GM18870 (cell line): ENCODE data around the gene SYT1.

Source experiments
- ATAC-seq: cut with Tn5 transposase; IDR thresholded peaks from one replicate; pipeline ENCODE4 v1.9.1; 2021; ENCODE audit warnings: moderate library complexity; ENCODE audit not compliant: unreplicated experiment

The SYT1 gene

GRCh38 chr12:79329933-79330332 lies 465.4 kb downstream of the SYT1 start:
- no peak for ATAC-seq

- no peak for ATAC-seq
These were observed 467.3 kb downstream of the SYT1 start for GRCh38 chr12:79331870-79332269.

DNA sequence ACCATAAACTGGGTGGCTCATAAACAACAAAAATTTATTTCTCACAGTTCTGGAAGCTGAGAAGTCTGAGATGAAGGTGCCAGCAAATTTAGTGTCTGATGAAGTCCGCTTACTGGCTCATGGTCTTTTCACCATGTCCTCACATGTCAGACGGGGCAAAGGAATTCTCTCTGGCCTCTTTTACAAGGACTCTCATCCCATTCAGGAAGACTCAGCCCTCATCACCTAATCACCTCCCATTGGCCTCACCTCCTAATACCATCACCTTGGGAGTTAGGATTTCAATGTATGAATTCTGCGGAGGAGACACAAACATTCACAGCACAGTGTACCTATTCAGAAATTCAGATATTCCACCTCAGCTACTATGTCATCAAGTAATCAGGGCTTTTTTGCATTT lies 468.6 kb downstream of the SYT1 start:
- no peak for ATAC-seq

GRCh38 chr12:79337662-79338290 lies 473.2 kb downstream of the SYT1 start:
- no peak for ATAC-seq

GRCh38 chr12:79344855-79345847 lies 480.6 kb downstream of the SYT1 start:
- ATAC-seq: peak; percentile 77

GRCh38 chr12:79347866-79348265 lies 483.3 kb downstream of the SYT1 start:
- no peak for ATAC-seq

DNA sequence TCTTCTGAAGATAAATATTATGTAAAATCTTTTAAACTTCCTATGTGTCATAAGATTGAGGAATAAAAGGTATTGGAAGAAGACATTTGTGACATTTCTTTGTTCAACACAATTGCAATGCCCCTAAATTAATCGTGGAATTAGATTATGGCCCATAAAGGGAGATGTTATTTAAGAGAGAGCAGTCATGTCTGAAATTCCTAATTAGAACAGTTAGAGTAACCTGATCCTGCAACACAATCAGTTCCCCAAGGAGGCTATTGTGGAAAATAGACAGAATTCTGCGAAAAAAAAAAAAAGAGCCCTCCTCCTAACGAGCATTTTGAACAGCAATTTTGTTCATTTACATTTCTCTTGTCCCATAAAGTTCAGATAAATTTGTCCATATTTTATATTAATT lies 486.7 kb downstream of the SYT1 start:
- ATAC-seq: no peak

DNA sequence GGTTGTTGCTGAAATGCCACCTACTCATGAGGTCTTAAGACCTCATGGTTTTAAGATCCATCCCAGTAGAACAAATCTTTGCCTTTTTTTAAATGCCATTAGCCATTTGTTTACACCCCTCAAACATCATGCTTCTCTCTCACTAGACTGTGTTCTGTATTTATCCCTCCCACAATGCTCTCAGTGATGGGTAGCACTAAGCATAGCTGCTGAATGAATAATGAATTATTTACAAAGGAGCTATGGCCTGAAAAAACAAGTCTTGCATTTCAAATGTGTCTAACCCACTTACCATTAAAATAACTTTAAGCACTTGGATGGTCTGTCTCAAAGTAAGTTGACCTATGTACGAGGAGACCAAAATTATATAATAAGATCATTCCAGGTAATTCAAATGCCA lies 491.6 kb downstream of the SYT1 start:
- ATAC-seq: no peak

DNA sequence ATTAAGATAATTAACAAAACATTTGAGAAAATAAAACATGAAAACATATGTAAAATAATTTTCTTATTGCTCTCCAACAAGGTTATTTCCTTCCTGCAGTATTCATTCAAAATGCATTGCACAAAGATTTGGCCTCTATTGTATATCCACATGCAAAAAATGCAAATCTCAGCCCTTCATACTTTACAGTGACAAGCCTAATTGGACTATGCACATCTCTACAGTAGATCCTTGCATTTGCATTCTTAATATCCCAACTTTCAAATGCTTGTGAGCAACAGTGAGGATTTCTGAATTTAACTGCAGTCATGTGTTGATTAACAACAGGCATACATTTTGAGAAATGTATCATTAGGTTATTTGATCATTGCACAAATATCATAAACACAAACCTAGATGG lies 492.5 kb downstream of the SYT1 start:
- ATAC-seq: no peak

DNA sequence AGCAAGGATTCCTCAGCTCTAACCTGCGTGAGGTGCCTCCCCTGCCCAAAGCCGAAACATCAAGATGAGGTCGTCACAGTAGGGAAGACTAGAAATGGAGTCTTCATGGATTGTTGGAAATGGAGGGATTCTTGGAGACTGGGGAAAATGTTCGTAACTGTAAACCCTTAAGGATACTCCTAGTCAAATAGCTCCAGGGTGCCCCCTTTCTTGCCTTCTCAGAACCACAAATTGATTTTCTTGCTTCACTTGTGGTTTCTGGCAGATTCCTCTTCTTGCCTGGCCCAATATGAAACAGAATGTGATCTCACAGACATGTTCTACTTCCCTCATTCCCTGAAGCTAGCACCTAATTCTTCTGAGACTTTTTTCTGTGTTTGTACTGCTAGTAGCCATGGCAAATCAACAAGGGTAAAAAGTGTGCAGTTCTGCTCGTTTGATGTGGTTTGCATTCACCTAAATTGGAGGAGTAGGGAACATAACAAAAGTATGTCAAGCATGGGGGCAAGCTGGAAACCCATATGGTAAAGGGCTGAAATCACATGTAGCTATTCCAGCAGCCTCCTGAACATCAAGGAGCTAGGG lies 494.2 kb downstream of the SYT1 start:
- no peak for ATAC-seq

- no peak for ATAC-seq
These were observed 495.7 kb downstream of the SYT1 start for GRCh38 chr12:79360286-79360685.

DNA sequence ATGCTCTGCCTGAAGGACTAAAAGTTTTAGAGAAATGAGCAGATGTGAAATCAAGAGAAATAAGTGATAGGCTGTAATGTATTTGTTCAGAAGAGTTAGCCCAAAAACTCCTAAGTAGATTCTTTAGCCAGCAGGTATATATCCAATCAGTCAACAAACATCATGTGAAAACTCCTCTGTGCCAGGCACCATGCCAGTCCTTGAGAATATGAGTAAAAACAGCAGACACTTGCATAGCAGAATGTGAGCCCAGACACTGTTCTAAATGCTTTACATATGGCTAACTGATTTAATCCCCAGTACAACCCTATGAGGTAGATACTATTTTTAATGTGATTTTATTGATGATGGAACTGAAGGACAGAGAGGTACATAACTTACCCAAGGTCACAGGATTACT lies 496.4 kb downstream of the SYT1 start:
- ATAC-seq: no peak

DNA sequence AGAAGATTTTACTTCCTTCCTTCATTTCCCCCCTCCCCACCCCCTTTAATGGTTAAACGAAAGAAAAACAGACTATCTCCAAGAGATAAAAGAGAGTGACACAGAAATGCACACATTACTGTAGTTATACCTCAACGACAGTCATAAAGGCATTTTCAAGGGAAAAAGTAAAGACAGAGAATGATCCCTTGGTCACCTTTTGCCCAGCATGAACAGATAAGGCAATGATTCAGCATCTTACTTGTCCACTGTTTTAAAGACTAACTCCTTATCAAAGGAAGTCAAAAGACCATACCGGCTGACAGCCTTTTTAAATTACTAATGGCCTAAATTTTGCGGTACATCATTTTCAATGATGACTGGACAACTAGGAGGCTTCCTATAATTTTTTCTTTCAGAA lies 499.6 kb downstream of the SYT1 start:
- no peak for ATAC-seq

GRCh38 chr12:79366374-79366773 lies 501.8 kb downstream of the SYT1 start:
- no peak for ATAC-seq

DNA sequence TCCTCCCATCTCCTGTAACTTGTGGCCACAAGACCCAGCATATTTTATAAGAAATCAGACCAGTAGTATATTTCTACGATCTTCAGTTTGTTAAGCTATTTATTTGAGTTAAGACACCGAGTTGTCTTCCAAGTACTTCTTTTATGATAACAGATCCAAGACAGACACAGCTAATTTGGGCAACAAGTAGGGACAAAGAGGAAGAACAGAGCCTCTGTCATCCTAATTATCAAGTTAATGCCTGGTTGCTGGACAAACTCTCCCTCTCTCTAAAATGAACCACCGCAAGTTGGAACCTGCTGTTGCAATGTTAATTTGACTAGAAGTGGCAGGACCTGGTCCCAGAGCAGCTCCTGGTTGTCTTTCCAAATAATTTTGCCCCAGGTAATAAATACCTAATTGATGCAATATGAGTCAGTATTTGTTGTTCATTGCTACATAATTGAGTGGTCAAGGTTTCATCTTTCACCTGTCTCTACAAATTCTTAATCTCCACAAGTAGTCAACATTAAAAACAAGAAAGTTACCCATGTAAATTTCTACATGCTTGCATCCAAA lies 502.5 kb downstream of the SYT1 start:
- ATAC-seq: no peak

DNA sequence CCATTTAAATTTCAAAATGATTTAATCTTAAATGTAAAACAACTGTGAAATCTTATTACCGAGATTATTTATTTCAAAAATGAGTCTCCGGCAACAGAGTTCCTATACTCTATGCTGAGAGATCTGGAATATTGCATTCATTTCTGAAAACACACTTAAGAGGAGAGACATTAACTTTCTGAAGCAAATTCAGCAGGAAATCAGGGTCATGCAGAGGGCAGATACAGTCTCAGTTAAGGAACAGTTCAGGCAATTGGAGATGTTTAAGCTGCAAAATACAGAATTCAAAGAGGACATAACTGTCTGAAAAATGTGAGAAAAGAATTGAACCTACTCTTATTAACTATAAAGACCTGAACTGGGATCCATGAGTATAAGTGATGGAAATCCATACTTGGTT lies 505.4 kb downstream of the SYT1 start:
- no peak for ATAC-seq

- no peak for ATAC-seq
These were observed 506.7 kb downstream of the SYT1 start for GRCh38 chr12:79371226-79371625.

DNA sequence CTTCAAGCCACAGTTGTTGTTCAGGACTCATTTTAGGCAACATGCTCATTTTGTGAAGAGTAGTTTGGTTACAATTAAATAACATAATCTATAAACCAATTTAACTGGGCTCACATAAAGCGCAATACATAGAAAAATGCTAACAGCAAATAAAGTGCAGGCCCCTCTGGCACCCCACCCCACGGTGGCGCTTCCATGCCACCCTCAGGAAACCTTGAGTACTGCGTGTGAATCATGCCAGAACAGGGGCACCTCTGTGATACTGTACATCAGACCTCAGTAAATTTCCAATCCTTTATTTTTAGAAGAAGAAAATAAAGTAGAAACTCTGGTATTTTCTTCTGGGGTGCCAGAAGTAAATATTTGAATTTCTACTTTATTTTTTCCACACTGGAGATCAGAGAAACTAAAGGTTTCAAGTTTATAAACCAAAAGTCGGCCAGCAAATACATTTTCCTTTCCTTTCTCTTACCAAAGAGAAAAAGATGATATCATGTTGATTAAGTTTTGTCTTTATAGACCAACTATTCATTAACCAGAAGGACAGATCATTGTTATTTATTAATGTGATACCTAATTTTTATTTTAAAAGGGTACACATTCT lies 509.4 kb downstream of the SYT1 start:
- ATAC-seq: peak; percentile 78

GRCh38 chr12:79374545-79374944 lies 510.0 kb downstream of the SYT1 start:
- no peak for ATAC-seq

DNA sequence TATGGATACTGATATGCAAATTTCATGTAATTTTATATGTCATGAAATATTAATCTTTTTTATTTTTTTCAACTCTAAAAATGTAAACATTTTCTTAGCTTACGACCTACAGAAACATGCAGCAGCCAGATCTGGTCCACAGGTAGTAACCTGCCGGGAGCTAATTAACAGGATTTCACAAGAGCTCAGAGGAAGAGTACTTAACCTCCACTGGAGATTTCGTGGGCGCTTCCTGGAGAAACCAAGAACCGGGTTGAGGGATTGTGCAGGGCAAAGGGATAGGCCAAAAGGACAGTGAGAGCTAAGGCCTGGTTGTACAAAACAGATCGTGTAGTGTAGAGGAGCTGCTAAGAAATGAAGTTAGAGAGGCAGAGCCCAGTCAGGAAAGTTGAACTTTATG lies 510.5 kb downstream of the SYT1 start:
- no peak for ATAC-seq

DNA sequence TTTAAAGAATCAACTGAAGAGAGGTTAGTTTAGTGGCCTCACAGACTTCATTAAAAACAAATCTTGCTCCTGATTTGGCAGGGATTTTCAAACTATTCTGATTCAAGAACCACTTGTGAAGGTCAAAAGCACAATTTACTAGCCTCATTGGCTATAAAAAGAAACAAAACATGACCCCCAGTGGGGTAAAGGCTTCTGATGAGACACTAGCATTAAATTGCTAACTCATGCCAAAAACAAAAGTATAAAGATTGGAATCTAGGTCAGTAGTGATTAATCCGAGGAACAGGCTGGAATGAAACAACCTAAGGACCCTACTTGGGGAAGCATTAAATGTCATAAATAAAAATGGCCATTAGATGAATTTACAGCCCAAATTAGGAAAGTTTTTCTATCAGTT lies 513.9 kb downstream of the SYT1 start:
- ATAC-seq: no peak
